Cortex of kidney (tissue), 1 donor: ENCODE results near the gene FCN2.

Experiments
- DNase-seq: peaks from one replicate; lab custom pipeline; 2025; lab: John Stamatoyannopoulos, UW

The FCN2 gene

DNA sequence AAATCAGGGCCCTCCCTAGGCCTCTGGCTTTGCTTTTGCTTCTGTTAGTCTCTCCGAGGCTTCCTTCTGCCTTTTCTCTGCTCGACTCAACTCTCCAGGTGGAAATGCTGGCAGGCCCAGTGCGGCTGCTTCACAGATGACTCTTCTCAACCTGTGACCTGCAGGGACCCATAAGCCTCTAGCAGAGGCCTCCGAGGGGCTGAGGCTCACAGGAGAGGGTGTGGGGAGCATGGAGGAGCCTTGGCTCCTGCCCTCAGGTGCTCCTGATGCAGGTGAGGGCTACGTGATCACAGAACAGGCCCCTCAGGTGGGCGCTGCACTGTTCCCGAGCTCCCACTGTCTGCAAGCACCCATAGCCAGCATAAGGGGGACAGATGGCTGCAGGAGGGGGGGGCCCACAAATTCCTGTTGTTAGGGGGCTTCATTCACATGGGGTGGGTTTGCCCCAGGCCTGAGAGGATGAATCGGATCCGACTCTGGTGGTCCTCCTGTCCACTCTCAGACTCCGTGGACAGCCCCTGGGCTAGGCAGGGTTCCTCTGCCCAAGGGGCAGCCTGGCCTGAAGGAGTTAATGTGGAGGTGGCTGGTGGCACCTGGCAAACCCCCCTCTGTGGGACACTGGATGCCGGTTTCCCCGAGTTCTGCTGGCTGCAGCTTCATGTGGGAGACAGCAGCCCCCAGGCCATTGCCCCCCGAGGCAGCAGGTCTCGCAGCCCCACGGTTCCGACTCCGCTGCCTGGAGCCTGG lies 10.9 kb upstream of the FCN2 start:
- DNase-seq = no peak

DNA sequence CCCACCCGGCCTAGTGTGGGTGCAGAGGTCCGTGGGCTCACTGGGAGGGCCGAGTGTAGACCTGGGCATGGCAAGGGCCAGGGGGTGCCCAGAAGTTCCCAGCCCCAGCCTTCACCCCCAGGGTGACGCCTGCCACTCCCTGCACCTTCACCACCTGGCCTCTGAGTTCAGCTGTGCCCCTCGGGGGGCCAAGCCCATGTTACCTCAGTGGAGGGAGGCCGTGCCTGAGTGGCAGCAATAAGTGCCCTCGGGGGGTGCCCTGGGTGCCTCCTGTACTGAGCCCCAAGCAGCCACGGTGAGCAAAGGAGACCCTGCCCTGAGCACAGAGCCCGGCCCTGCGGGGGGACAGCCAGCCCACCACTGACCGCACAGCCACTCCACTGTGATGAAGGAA lies 10.3 kb upstream of the FCN2 start:
- DNase-seq = no peak

DNA sequence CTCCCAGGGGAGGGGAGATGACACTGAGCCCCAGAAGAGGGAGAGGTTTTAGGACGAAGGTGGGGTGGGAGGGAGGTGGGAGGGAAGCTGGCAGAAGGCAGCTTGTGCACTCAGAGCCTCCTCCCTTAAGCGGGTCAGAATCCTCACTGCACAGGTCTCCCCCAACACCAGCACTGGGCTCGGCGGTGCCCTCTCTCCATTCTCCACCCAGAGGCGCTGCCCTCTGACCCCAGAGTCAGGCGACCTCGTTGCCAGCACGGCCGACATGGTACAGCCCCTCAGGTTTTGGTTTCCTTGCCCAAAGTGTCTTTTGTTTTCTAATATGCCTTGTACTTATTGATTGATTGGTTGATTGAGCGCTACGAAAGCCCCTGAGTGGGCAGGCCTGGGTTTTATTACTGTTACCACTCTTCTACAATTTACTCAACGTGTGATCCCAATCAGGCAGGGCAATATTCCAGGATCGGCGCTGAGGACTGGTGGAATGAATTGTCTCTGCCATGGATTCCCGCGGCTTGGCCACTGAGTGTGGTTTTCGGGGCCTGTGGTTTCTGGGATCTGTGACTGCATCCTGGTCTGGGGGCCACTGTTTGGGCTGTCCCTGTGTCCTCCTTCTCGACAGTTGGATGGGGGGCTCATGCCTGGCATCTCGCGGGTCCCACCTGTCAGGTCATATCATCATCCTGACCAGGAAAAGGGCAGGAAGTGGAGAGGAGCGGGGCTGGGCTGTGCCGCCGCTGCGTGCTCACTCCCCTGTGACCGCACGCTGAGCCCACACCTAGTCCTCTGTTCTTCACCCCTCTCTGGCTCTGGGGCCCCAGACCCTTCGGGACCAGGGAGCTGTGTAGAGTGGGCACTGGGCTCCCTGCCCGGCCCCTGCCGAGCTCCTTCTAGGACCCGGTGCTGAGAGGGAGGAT lies 9.6 kb upstream of the FCN2 start:
- DNase-seq = no peak

DNA sequence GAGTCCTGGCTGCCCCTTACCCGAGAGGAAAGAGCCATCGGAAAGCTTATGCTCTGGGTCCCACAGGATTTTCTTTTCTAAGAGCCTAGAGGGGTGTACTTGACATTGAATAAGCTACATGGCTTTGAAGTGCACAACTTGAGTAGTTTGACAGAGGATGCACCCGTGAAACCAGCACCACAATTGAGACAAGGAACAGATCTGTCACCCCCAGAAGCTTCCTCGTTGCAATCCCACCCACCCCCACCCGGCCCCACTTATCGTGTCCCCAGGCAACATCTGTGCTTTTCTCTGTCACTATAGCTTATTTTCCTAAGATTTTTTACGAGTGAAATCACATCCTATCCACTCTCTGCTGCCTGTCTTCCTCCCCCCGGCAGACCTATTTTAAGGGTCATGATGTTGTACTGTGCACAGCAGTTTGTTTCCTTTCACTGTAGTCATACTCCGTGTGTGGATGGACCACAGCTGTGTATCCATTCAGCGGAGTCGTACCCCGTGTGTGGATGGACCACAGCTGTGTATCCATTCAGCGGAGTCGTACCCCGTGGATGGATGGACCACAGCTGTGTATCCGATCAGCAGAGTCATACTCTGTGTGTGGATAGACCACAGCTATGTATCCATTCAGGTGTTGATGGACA lies 8.8 kb upstream of the FCN2 start:
- DNase-seq = no peak

DNA sequence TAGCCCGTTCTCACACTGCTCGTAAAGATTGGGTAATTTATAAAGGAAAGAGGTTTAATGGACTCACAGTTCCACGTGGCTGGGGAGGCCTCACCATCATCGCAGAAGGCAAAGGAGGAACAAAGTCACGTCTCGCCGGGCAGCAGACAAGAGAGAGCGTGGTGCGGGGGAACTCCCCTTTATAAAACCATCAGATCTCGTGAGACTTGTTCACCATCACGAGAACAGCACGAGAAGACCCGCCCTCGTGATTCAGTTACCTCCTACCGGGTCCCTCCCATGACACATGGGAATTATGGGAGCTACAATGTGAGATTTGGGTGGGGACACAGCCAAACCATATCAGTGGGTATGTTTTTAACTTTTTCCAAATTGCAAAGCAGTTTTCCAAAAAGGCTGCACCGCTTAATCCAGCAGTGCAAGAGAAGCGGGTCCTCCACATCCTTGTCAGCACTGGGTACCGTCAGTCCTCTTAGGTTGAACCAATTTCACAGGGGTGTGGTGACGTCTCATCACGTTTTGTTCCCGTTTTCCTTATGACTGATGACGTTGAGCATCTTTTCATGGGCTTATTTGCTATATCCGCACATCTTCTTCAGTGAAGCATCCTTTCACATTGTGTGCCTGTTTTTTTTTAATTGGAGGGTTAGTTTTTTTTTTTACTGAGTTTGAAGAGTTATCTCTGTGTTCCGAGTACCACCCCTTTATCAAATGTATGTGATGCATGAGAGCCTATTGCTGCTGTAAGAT lies 8.0 kb upstream of the FCN2 start:
- no peak for DNase-seq

DNA sequence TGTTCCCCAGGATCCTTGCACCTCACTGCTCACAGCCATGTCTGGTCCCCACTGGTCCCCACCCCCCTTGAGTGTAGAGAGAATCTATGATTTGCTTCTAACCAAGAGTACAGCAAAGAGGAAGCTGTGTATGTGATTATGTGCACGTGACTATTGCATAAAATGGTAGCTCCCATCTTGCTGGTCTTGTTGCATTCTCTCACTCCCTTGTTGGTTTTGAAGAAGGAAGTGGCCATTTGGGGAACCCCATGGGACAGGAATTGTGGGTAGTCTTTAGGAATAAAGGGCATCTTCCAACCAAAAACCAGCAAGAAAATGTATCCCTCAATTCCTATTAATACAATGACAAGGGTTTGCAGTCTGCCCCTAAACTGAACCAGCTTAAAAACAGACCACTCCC lies 5.2 kb upstream of the FCN2 start:
- no peak for DNase-seq

DNA sequence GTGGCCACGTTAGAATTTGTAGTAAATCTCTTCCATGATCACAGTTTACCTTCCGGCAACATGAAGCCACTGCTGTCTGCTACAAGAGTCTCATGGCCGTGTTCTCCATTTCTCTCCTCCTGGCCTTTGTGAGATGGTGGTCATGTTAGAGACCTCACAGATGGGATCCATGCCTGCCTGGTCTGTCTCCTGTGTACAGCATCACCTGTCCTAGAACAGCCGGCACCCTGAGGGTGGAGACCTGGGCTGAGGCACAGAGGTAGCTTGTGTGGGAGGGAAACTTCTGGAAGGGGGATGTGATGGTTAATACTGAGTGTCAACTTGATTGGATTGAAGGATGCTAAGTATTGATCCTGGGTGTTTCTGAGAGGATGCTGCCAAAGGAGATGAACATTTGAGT lies 3.1 kb upstream of the FCN2 start:
- no peak for DNase-seq

DNA sequence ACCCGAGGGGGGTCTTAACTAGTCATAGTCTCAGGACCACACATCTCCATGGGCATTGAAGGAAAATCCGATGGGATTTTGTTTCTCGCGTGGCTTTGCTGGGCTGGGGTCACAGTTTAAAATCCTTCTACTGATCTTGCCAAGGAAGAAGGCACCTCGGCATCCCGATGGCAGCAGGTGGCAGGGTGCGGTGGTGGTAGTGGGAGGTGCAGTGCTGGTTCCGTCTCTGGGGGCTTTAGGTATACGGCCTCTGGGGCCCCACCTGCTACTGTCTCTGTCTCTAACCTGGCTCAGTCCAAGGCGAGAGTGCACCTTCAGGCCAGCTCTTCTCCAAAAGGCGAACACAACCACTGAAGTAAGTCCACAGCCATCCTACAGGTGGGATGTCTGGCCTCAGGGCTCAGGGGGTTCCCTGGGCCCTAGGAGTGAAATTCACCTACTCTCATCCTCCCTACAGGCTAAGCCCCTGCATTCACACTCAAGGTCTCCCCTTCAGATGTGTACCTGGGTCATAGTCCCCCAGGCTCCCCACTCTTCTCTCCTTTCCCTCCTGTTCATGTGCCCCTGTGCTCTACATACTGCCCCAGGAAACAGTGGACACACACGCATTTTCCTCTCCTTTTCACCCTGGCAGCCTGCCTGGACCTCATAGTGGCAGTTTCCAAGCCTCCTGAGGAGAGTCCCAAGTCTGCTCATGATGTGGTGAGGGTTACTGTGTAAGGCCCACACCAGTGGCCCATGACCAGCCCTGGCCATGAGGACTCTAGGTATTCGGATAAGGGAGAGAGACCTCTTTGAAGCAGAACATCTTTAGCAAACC lies 736 bp upstream of the FCN2 start:
- no peak for DNase-seq

DNA sequence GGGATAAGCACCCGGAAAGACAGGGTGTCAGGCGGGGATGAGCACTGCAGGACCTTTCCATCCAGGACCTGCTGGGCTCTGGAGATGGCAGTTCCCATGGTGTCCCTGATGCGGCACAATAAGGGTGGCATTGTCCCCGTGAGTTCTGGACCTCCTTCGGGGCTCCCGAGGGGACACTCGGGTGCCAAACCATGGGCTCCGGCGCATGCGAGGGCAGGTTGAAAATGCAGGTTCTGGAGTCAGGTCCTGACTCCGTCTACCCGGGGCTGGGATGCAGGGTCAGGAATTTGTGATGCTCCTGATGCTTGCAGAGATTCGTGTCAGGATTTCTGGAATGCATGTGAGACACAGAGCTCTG lies 682 bp downstream of the FCN2 start:
- DNase-seq = no peak

DNA sequence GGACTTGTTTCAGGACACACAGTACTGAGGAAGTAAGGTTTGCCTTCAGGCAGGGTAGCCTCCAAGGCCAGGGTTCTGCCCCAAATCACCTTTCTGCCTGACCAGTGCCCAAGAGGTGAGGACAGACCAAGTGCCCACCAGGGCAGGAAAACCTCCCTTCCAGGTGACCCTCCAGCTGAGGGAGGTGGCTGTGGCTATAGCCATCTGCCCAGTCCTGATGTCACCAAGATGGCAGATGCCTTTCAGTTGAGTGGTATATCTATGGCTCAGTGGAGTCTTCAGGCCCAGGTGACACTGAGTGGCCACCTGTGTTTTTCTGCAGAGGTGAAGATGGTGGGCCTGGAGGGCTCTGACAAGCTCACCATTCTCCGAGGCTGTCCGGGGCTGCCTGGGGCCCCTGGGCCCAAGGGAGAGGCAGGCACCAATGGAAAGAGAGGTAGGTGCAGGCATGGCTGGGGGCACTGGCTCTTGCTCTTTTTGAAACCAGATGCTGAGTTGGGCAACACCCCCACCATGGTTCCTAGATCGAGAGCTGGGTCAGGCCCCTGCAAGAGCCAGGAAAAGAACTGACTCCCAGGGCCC lies 1.7 kb downstream of the FCN2 start:
- no peak for DNase-seq

DNA sequence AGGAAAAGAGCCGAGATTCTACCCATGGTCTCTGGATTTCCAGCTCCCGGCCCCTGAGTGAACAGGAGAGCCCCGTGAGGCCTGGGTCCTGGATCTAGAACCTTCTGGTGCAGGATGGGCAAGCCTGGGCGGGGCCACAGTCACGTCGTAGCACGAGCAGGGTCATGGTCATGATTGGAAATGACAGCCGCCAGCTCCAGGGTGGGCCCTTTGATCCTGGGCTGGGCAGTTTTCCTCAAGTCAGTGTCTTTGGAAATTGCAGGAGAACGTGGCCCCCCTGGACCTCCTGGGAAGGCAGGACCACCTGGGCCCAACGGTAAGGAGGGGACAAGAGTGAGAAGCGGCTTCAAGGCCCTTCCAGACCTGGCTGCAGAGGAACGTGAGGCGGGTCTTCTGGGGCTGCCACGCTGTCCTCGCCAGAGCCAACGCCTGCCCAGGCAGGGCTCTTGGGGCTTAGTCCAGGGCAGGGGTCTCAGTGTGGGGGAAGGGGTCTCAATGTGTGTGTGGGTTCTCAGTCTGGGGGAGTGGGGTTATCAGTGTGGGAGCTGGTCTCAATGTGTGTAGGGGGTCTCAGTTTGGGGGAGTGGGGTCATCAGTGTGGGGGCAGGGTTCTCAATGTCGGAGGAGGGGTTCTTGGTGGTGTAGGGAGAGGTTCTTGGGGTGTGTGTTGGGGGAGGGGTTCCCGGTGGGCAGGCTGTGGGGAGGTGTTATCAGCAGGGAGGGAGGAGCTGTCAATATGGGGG lies 2.6 kb downstream of the FCN2 start:
- DNase-seq = no peak

DNA sequence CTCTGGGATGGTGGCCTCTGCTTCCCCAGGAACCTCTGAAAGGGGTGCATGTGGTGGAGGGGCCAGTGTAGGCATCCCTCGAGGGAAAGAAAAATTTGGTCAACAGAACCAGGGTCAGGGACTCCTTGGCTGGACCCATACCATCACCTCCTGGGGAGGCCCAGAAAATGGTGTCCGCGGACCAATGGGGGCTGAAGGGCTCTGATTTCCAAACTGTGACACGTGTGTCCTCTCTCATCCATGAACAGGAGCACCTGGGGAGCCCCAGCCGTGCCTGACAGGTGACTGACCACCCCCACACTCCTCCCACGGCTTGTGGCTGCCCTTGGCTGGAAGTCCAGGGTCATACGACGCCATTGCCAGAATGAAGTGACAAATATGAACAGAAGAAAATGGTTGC lies 3.9 kb downstream of the FCN2 start:
- no peak for DNase-seq

DNA sequence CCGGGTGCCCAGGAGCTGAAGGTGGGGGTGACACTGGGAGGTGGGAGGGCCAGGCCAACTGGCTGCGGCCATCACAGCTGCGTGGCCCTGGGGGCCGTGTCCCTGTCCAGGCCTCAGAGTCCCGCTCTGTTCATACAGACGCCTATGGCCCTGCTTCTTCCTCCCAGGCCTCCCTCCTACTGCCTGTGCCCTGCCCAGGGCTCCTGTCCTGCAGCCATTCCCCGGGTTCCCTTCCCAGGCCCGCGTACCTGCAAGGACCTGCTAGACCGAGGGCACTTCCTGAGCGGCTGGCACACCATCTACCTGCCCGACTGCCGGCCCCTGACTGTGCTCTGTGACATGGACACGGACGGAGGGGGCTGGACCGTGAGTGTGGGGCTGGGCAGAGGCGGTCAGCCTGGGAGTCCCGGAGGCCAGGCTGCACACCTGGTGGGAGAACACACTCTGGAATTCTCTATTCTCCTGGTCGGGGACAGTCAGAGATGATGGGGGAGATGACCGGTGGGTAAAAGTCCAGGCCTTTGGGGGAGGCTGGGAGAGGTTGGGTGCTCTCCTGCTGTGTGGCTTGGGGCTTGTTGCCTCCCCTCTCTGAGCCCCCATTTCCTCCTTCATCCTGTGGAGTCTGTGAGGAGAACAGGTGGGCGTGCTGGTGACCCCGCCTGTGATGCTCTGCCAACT lies 4.5 kb downstream of the FCN2 start:
- DNase-seq = no peak

DNA sequence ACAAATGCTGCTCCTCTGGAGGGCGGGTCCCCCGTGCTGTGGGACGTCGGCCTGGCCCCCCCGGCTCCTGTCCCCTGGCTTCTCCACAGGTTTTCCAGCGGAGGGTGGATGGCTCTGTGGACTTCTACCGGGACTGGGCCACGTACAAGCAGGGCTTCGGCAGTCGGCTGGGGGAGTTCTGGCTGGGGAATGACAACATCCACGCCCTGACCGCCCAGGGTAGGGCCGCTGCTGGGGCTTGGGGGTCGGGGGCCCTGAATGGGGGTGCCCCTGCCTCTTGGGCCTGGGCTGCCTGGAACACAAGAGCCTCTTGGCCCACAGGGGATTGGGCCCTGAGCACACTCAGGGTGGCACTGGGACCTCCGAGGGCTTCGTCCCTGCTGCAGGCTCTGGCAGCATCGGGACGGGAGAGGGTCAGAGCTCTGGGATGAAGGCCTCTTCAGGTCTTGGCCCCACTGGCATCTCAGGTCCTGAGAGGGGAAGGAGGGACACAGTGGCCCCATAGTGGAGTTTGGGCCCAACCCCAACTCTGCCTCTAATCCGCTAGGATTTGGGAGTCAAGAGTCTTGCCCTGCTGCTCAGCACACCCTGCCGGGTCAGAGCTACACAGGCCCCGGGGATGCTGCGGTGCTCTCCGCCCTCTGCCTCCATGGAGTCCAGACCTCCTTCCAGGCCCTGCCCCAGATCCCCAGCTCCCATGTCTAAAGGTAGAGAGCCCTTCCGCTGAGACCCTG lies 5.2 kb downstream of the FCN2 start:
- no peak for DNase-seq

DNA sequence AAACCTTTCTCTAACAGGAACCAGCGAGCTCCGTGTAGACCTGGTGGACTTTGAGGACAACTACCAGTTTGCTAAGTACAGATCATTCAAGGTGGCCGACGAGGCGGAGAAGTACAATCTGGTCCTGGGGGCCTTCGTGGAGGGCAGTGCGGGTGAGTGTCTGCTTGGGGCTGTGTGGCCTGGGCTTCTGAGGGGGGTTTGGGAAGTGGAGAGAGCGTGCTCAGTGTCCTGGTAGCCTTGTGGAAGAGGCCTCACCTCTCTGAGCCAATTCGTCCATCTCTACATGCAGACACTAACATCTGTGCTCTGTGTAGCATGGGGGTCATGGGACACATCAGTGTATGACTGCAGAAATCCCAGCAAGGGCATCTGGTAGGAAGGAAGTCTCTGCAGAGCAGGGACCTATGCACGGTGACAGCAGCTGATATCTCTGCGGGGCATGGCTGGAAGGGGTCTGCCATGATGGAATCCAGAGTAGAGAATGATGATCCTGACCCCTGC lies 5.9 kb downstream of the FCN2 start:
- no peak for DNase-seq

DNA sequence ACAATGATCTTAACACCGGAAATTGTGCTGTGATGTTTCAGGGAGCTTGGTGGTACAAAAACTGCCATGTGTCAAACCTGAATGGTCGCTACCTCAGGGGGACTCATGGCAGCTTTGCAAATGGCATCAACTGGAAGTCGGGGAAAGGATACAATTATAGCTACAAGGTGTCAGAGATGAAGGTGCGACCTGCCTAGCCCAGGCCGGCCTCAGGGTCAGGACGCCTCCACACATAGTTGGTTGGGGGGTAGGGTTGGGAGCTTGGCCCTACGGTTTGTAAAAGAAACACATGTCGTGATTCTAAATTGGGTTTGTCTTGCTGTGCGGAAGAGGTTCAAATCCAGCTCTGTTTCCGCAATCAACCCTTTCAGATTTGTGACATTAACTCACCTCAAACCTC lies 6.6 kb downstream of the FCN2 start:
- no peak for DNase-seq

DNA sequence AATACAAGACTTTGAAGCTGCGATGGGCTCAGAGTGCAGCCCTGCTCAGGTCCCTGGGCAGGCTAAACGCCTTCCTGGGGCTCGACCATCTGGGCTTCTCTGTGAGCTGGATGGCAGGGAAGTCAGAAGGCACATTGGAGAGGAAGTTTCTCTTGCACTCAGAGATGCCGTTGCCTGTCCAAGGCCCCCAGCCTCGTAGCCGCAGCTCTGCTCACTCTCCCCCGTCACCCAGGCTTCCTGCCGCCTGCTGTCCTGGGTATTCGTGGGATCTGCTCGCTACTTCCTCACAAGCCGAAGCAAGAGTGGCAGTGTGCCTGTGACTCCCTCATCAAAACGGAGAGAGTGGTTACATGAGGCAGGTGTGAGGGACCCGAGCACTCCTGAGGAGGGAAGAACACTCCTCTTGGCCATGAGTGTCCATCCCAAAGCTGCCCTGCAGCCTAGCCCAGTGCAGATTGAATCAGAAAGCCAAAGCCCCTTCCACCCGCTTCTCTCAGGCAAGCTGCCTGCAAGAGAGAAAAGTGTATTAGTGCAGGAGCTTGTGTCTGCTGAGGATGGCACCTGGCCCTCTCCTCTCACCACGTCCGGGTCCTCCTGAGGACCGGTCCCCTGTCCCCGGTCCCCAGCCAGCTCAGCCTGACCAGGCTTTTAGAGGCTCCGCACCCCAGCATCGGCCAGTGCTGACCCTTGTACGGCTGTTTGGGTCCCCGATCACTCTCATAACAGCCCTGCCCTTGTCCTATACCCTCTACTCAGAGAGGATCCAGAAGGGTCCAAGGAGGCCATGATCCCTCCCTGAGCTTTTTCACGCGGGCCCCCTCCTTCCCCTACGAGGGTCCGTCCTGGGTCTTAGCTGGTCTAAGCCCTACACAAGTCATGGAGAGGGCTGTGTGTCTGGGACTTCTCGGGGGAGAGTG lies 7.3 kb downstream of the FCN2 start:
- no peak for DNase-seq
